HepG2 (cell line): ENCODE measurements around the gene PDCD2L. TPM values are rescaled to one million over a fixed set of nuclear protein-coding genes. Genes with fewer than 3 reads are reported as not detected.

Source experiments
- CEBPG ChIP-seq: IDR thresholded peaks from 2 replicates; pipeline ENCODE4 v1.6.1; 2016
- HNF1B ChIP-seq: sonication (generic); formaldehyde crosslinking; IDR thresholded peaks from 2 replicates; pipeline ENCODE4 v1.5.1; 2020; ENCODE audit warnings: mild to moderate bottlenecking, moderate library complexity, missing genetic modification reagents
- POLR2AphosphoS5 ChIP-seq: IDR thresholded peaks from 2 replicates; pipeline ENCODE4 v1.6.1; 2012; ENCODE audit warnings: low read depth, low read length
- RAD21 ChIP-seq: fragments of 450-650 bp; formaldehyde crosslinking; IDR thresholded peaks from 2 replicates; pipeline ENCODE4 v1.5.0; 2020; ENCODE audit warnings: mild to moderate bottlenecking
- STAT6 ChIP-seq: sonication (generic); formaldehyde crosslinking; IDR thresholded peaks from 2 replicates; pipeline ENCODE4 v1.4.0; 2020; ENCODE audit warnings: missing genetic modification reagents, mild to moderate bottlenecking, borderline replicate concordance
- ZBTB25 ChIP-seq: IDR thresholded peaks from 2 replicates; pipeline ENCODE4 v1.6.1; 2018; ENCODE audit warnings: missing genetic modification reagents
- ZNF225 ChIP-seq: sonication (generic); formaldehyde crosslinking; IDR thresholded peaks from 2 replicates; pipeline ENCODE4 v1.4.0; 2020; ENCODE audit warnings: mild to moderate bottlenecking, missing genetic modification reagents
- ZNF577 ChIP-seq: sonication (generic); formaldehyde crosslinking; IDR thresholded peaks from 2 replicates; pipeline ENCODE4 v1.4.0; 2020; ENCODE audit warnings: mild to moderate bottlenecking, low read depth, missing genetic modification reagents, borderline replicate concordance
- ZNF615 ChIP-seq: sonication (generic); formaldehyde crosslinking; IDR thresholded peaks from 2 replicates; pipeline ENCODE4 v1.5.0; 2020; ENCODE audit warnings: mild to moderate bottlenecking, missing genetic modification reagents, borderline replicate concordance
- polyA plus RNA-seq, 8 experiments: library from polyadenylated mRNA; depleted of rRNA in 3 of 8; stranded (reverse) in 7 of 8; unstranded in 1 of 8; fragments of >200 nt; fragmentation: Illumina TruSeq in 4 of 8; extraction: Trizol in 4 of 8; gene quantifications; 2 replicates each; pipeline versions ENCODE4 v1.2.1 to v1.2.3, GENCODE V29; 2011 to 2016; ENCODE audit warnings: low read depth in 4 of 8, missing spikeins in 1 of 8, mixed read lengths in 1 of 8; ENCODE audit not compliant: insufficient read depth in 1 of 8
- total RNA-seq, 5 experiments: library from RNA; depleted of rRNA; stranded (reverse); fragments of >200 nt; fragmentation: Illumina TruSeq; extraction: Trizol; gene quantifications; 2 replicates each; pipeline ENCODE4 v1.2.3, GENCODE V29; 2016; ENCODE audit warnings: low read depth in 1 of 5
- TF ChIP-seq, protein P1 (sequence below): sonication (generic); formaldehyde crosslinking; IDR thresholded peaks from one replicate; pipeline ENCODE4 v1.5.1; 2020; ENCODE audit warnings: mild to moderate bottlenecking, missing genetic modification reagents; ENCODE audit errors: not compliant biosample characterization
- TF ChIP-seq, protein P2 (sequence below): sonication (generic); formaldehyde crosslinking; IDR thresholded peaks from 2 replicates; pipeline ENCODE4 v1.4.0; 2020; ENCODE audit warnings: missing genetic modification reagents, mild to moderate bottlenecking, borderline replicate concordance

The PDCD2L gene
- total and polyA plus RNA-seq, 2 of the 13 experiments (the other 11 are each of a cell fraction or from before 2014, with no cell fraction given) = 29.3 to 35.2 TPM

DNA sequence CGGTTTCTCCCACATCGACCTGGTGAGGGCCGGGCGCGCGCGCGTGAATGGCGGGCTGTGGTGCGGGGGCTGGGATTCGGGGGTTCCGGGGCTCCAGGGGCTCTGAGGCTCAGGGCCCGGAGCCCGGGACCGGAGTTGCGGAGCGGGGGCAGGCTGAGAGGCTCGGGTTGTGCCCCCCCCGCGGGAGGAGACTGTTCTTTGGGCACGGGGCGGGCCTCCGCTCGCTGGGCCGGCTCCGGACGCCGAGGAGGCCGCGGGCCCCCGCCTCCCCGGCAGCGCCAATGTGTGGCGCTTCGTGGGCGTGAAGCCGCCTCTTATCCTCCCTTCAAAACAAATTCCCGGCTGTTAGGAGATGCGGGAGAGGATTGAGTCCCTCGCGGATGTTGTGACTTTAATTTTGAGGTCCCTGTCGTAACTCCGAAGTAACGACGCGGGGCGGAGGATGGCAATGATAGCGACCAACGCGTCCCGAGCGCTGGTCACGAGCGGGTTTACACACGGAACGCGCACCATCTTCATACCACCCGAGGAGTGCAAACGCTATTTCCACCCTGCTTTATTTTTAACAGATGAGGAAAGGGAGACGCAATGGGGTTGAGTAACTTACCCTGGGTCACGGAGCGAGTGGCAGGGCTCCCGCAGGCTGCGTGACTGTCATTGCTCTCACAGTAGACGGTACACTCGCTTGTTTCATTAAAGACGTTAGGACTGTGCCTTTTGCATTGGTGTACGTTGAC, 24.5 kb downstream of the PDCD2L start (continued):
- TF ChIP-seq STAT6 (CRISPR knock-in tag) (no peak), ZNF615 (0 out of 2 replicates have a peak, but pooled peaks have one; percentile 68), CEBPG (CRISPR knock-in tag) (no peak), ZNF225 (CRISPR knock-in tag) (no peak), POLR2AphosphoS5 (no peak), RAD21 (CRISPR knock-in tag) (no peak), ZBTB25 (CRISPR knock-in tag) (no peak), ZNF577 (CRISPR knock-in tag) (no peak), HNF1B (CRISPR knock-in tag) (no peak)
- TF ChIP-seq, protein P1, sequence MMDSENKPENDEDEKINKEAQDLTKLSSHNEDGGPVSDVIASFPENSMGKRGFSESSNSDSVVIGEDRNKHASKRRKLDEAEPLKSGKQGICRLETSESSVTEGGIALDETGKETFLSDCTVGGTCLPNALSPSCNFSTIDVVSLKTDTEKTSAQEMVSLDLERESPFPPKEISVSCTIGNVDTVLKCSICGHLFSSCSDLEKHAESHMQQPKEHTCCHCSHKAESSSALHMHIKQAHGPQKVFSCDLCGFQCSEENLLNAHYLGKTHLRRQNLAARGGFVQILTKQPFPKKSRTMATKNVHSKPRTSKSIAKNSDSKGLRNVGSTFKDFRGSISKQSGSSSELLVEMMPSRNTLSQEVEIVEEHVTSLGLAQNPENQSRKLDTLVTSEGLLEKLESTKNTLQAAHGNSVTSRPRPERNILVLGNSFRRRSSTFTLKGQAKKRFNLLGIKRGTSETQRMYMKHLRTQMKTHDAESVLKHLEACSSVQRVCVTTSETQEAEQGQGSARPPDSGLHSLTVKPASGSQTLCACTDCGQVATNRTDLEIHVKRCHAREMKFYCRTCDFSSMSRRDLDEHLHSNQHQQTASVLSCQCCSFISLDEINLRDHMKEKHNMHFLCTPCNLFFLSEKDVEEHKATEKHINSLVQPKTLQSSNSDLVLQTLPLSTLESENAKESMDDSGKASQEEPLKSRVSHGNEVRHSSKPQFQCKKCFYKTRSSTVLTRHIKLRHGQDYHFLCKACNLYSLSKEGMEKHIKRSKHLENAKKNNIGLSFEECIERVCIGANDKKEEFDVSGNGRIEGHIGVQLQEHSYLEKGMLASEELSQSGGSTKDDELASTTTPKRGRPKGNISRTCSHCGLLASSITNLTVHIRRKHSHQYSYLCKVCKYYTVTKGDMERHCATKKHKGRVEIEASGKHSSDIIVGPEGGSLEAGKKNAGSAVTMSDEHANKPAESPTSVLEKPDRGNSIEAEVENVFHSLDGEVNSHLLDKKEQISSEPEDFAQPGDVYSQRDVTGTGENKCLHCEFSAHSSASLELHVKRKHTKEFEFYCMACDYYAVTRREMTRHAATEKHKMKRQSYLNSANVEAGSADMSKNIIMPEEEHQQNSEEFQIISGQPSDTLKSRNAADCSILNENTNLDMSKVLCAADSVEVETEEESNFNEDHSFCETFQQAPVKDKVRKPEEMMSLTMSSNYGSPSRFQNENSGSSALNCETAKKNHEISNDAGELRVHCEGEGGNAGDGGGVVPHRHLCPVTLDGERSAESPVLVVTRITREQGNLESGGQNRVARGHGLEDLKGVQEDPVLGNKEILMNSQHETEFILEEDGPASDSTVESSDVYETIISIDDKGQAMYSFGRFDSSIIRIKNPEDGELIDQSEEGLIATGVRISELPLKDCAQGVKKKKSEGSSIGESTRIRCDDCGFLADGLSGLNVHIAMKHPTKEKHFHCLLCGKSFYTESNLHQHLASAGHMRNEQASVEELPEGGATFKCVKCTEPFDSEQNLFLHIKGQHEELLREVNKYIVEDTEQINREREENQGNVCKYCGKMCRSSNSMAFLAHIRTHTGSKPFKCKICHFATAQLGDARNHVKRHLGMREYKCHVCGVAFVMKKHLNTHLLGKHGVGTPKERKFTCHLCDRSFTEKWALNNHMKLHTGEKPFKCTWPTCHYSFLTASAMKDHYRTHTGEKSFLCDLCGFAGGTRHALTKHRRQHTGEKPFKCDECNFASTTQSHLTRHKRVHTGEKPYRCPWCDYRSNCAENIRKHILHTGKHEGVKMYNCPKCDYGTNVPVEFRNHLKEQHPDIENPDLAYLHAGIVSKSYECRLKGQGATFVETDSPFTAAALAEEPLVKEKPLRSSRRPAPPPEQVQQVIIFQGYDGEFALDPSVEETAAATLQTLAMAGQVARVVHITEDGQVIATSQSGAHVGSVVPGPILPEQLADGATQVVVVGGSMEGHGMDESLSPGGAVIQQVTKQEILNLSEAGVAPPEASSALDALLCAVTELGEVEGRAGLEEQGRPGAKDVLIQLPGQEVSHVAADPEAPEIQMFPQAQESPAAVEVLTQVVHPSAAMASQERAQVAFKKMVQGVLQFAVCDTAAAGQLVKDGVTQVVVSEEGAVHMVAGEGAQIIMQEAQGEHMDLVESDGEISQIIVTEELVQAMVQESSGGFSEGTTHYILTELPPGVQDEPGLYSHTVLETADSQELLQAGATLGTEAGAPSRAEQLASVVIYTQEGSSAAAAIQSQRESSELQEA (CRISPR knock-in tag) = no peak
- TF ChIP-seq, protein P2, sequence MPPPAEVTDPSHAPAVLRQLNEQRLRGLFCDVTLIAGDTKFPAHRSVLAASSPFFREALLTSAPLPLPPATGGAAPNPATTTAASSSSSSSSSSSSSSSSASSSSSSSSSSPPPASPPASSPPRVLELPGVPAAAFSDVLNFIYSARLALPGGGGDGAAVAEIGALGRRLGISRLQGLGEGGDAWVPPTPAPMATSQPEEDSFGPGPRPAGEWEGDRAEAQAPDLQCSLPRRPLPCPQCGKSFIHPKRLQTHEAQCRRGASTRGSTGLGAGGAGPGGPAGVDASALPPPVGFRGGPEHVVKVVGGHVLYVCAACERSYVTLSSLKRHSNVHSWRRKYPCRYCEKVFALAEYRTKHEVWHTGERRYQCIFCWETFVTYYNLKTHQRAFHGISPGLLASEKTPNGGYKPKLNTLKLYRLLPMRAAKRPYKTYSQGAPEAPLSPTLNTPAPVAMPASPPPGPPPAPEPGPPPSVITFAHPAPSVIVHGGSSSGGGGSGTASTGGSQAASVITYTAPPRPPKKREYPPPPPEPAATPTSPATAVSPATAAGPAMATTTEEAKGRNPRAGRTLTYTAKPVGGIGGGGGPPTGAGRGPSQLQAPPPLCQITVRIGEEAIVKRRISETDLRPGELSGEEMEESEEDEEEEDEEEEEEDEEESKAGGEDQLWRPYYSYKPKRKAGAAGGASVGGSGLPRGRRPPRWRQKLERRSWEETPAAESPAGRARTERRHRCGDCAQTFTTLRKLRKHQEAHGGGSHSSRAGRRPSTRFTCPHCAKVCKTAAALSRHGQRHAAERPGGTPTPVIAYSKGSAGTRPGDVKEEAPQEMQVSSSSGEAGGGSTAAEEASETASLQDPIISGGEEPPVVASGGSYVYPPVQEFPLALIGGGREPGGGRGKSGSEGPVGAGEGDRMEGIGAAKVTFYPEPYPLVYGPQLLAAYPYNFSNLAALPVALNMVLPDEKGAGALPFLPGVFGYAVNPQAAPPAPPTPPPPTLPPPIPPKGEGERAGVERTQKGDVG (CRISPR knock-in tag) = no peak
